Measurements from ENCODE around the gene GATB.

DNA sequence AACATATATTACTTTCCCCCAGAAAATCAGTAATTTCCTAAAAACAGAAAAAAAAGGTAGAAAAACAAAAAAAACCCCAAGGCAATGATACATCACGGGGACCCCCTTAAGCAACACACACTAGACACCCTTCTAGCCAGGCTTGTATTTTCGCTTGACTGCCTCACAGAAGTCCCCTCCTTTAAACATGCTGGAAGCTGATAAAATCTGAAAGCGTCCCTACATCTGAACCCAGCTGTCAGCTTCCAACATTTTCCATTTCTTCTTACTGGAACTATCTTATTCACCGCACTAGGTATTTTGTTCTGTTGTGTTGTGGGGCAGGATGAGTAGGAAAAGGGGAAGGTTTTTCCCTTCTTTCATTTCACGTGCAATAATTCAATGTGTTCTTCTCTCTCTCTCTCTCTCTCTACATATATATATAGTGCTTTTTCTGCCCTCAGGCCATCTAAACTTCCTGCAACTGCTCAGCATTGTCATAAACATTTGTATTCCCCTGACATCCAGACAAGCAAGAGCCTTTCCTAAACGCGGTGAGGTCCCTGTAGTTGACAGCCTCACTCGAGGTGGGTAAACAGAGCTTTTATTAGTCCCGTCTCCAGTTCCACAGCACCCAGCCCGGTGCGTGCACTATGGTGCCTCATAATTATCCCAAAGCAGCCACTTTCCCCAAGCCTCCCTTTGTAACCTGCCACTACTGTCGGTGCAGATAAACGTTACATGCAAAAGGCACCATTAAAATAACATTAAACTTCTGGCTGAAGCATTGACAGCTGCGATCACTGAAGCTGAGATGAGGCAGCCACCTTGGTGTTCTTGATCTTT lies 82.5 kb downstream of the GATB start:
- TF ChIP-seq, protein P1, sequence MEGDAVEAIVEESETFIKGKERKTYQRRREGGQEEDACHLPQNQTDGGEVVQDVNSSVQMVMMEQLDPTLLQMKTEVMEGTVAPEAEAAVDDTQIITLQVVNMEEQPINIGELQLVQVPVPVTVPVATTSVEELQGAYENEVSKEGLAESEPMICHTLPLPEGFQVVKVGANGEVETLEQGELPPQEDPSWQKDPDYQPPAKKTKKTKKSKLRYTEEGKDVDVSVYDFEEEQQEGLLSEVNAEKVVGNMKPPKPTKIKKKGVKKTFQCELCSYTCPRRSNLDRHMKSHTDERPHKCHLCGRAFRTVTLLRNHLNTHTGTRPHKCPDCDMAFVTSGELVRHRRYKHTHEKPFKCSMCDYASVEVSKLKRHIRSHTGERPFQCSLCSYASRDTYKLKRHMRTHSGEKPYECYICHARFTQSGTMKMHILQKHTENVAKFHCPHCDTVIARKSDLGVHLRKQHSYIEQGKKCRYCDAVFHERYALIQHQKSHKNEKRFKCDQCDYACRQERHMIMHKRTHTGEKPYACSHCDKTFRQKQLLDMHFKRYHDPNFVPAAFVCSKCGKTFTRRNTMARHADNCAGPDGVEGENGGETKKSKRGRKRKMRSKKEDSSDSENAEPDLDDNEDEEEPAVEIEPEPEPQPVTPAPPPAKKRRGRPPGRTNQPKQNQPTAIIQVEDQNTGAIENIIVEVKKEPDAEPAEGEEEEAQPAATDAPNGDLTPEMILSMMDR (IDR thresholded peaks at IDR 0.05; ENCODE audit: insufficient read depth, low read length, poor library complexity, severe bottlenecking) = no peak
- no peak for TF ChIP-seq EZH2phosphoT487 (conservative IDR thresholded peaks at IDR 0.05; ENCODE audit: low read length)

Measured in SU-DHL-6 (cell line).